Loucy (cell line): ENCODE data around the gene CCDC177.

Experiments used
- EZH2phosphoT487 ChIP-seq: fragments of 200-600 bp; IDR thresholded peaks from 2 replicates; pipeline ENCODE4 v1.6.1; 2018; ENCODE audit warnings: antibody characterized with exemption, mild to moderate bottlenecking, moderate library complexity, borderline replicate concordance
- TF ChIP-seq, protein P1 (sequence below): fragments of 200-600 bp; sonication (generic); conservative IDR thresholded peaks from 2 replicates; pipeline ENCODE4 v1.5.1; 2014; ENCODE audit warnings: mild to moderate bottlenecking, antibody characterized with exemption, low read length

GRCh38 chr14:69551511-69551910 is 23.2 kb downstream of the CCDC177 start:
- TF ChIP-seq EZH2phosphoT487: no peak
- TF ChIP-seq, protein P1, sequence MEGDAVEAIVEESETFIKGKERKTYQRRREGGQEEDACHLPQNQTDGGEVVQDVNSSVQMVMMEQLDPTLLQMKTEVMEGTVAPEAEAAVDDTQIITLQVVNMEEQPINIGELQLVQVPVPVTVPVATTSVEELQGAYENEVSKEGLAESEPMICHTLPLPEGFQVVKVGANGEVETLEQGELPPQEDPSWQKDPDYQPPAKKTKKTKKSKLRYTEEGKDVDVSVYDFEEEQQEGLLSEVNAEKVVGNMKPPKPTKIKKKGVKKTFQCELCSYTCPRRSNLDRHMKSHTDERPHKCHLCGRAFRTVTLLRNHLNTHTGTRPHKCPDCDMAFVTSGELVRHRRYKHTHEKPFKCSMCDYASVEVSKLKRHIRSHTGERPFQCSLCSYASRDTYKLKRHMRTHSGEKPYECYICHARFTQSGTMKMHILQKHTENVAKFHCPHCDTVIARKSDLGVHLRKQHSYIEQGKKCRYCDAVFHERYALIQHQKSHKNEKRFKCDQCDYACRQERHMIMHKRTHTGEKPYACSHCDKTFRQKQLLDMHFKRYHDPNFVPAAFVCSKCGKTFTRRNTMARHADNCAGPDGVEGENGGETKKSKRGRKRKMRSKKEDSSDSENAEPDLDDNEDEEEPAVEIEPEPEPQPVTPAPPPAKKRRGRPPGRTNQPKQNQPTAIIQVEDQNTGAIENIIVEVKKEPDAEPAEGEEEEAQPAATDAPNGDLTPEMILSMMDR: no peak
